HCT116 (cell line): ENCODE results near the gene C6orf132. TPM values are rescaled to one million over a fixed set of nuclear protein-coding genes. Genes with fewer than 3 reads are reported as not detected.
"Not testable (repeated sequence)": the region's sequence is repeated elsewhere in the genome, so short reads cannot be mapped to it uniquely, and the experiment has no call there.

Source experiments
- ATAC-seq: fragments of 200-7000 bp; cut with Tn5 transposase; 2 replicates; pipeline ENCODE4 v1.9.1; 2020; ENCODE audit warnings: mild to moderate bottlenecking, moderate library complexity
- BruUV-seq: library from RNA; stranded (reverse); fragments of 400-500 nt; replicated peaks from 2 replicates; lab custom pipeline; 2021; lab: Mats Ljungman, UMichigan
- CTCF ChIA-PET: fragments of 300-600 bp; sonication (Branson Sonifier 250); formaldehyde crosslinking; loops from one replicate; lab custom pipeline; 2021; ENCODE audit warnings: antibody characterized with exemption; lab: Charles Lee
- POLR2A ChIA-PET: fragments of 300-600, 350-600 bp; sonication (Branson Sonifier 250); formaldehyde crosslinking; loops from one replicate; lab custom pipeline; 2021; ENCODE audit warnings: antibody characterized with exemption; lab: Charles Lee
- RAD21 ChIA-PET, 2 experiments: fragments of 300-600 bp; sonication (Branson Sonifier 250); formaldehyde crosslinking; loops; one replicate each; lab custom pipeline; 2023; ENCODE audit warnings: low total read pairs in 2 of 2; ENCODE audit not compliant: uncharacterized antibody in 2 of 2, unreplicated experiment in 2 of 2, low non-redundant PET in 1 of 2; lab: Charles Lee
- DNase-seq: peaks from one replicate; pipeline ENCODE4 v3.0.0-alpha.2; 2010; ENCODE audit warnings: low read depth, low spot score
- H2AFZ ChIP-seq: fragments of 200-600 bp; shearing (Covaris generic), sonication (generic); 2 replicates; pipeline ENCODE4 v1.6.1; 2017; ENCODE audit warnings: low read depth, mixed run types, mixed read lengths, antibody characterized with exemption, low read length; ENCODE audit not compliant: poor library complexity, severe bottlenecking
- H3K27ac ChIP-seq: 2 replicates; pipeline ENCODE4 v1.5.1; 2012; ENCODE audit warnings: low read depth, low read length
- H3K27me3 ChIP-seq: fragments of 200-600 bp; sonication (generic); 2 replicates; pipeline ENCODE4 v1.6.1; 2016; ENCODE audit warnings: mixed run types, low read length, mixed read lengths; ENCODE audit not compliant: insufficient read depth
- H3K36me3 ChIP-seq, 2 experiments: fragments of 200-500 bp in 1 of 2; fragments of 200-600 bp in 1 of 2; sonication (Bioruptor generic) in 1 of 2; sonication (generic) in 1 of 2; 2 replicates each; pipeline versions ENCODE4 v1.5.1 to v1.6.1; 2014 to 2016; ENCODE audit warnings: low read length in 2 of 2, inconsistent platforms in 1 of 2, mixed read lengths in 1 of 2, mixed run types in 1 of 2; ENCODE audit not compliant: insufficient read depth in 2 of 2, control insufficient read depth in 1 of 2
- H3K4me1 ChIP-seq, 2 experiments: fragments of 200-600 bp in 1 of 2; sonication (generic) in 1 of 2; 2 replicates each; pipeline versions ENCODE4 v1.5.1 to v1.6.1; 2012 to 2017; ENCODE audit warnings: low read length in 2 of 2, inconsistent platforms in 1 of 2, mild to moderate bottlenecking in 1 of 2, mixed read lengths in 1 of 2, mixed run types in 1 of 2, moderate library complexity in 1 of 2; ENCODE audit not compliant: insufficient read depth in 2 of 2, control insufficient read depth in 1 of 2
- H3K4me2 ChIP-seq: fragments of 200-600 bp; sonication (generic); 2 replicates; pipeline ENCODE4 v1.6.1; 2017; ENCODE audit warnings: mixed run types, low read length, mixed read lengths
- H3K4me3 ChIP-seq, 2 experiments: fragments of 200-600 bp in 1 of 2; sonication (generic) in 1 of 2; replicated peaks in 1 of 2; 2 replicates each; pipeline ENCODE4 v1.5.1; 2011 to 2016; ENCODE audit warnings: low read length in 2 of 2, control low read depth in 1 of 2, low read depth in 1 of 2, mild to moderate bottlenecking in 1 of 2, mixed read lengths in 1 of 2, mixed run types in 1 of 2
- H3K79me2 ChIP-seq: fragments of 200-600 bp; sonication (generic); 2 replicates; pipeline ENCODE4 v1.6.1; 2017; ENCODE audit warnings: mild to moderate bottlenecking, mixed run types, low read length, moderate library complexity, mixed read lengths; ENCODE audit not compliant: insufficient read depth
- H3K9ac ChIP-seq: fragments of 200-600 bp; sonication (generic); 2 replicates; pipeline ENCODE4 v1.6.1; 2016; ENCODE audit warnings: low read length, mixed read lengths
- H3K9me2 ChIP-seq: fragments of 200-600 bp; sonication (generic), shearing (Covaris generic); 2 replicates; pipeline ENCODE4 v1.6.1; 2017; ENCODE audit warnings: mixed run types, mild to moderate bottlenecking, moderate library complexity; ENCODE audit not compliant: insufficient read depth
- H3K9me3 ChIP-seq, 2 experiments: fragments of 200-500 bp in 1 of 2; fragments of 200-600 bp in 1 of 2; sonication (Bioruptor generic) in 1 of 2; sonication (generic) in 1 of 2; 2 replicates each; pipeline ENCODE4 v1.6.1; 2014 to 2017; ENCODE audit warnings: low read length in 2 of 2, mixed read lengths in 2 of 2, inconsistent platforms in 1 of 2, low read depth in 1 of 2, mild to moderate bottlenecking in 1 of 2, mixed run types in 1 of 2, moderate library complexity in 1 of 2; ENCODE audit not compliant: control insufficient read depth in 1 of 2, insufficient read depth in 1 of 2
- H4K20me1 ChIP-seq: fragments of 200-600 bp; sonication (generic), shearing (Covaris generic); 2 replicates; pipeline ENCODE4 v1.6.1; 2017; ENCODE audit warnings: mixed run types, mild to moderate bottlenecking, moderate library complexity; ENCODE audit not compliant: insufficient read depth
- POLR2AphosphoS5 ChIP-seq: IDR thresholded peaks from 2 replicates; pipeline ENCODE4 v1.6.1; 2011; ENCODE audit warnings: mild to moderate bottlenecking, low read depth, low read length, moderate library complexity
- RAD21 ChIP-seq: IDR thresholded peaks from 2 replicates; pipeline ENCODE4 v1.6.1; 2012; ENCODE audit warnings: low read depth, mild to moderate bottlenecking
- SRF ChIP-seq: IDR thresholded peaks from 2 replicates; pipeline ENCODE4 v1.6.1; 2012; ENCODE audit warnings: low read depth
- ZNF274 ChIP-seq: fragments of 200-500 bp; sonication (Bioruptor generic); IDR thresholded peaks from 2 replicates; pipeline ENCODE4 v1.6.1; 2014; ENCODE audit warnings: mild to moderate bottlenecking, low read depth, low read length, inconsistent platforms
- intact Hi-C: fragments of 100-400 bp; cut with micrococcal nuclease; formaldehyde crosslinking; loops from 2 replicates; pipeline ENCODE4 v1.10.0; 2022
- total RNA-seq: library from RNA; stranded (reverse); gene quantifications from one replicate; pipeline ENCODE4 v1.2.1, GENCODE V29; 2021; ENCODE audit not compliant: unreplicated experiment

The C6orf132 gene
- total RNA-seq, 1 experiment from 2014 or later, result 18.9 TPM

DNA sequence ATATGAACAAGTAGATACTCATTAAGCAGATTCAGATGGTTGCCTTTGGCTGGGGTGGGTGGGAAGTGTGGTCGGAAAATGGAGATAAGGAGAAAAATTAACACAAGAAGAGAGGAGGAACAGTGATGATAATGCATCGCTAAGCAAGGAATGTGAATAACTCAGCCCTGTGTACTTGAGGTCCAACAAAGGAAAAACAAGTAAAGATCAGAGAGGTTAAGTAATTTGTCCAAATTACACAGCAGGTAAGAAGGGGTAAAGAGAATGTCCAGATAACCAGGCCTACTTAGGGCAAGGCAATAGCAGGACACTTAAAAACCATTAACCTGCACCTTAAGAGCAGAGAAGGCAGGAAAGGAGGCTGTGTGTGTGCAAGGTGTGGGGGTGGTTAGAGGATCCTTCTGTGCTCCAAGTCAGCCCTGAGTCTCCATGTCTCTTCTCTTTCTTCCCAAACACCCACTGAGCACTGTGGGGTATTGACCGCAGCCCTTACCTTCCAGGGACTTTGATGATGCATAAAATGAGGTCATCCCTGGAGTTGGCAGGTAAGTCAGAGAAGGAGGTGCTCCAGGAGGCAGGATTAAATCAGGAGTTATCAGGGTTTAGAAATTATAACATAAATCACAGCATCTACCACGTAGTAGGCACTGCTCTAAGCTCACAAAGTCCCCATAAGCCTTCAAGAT is 10.3 kb upstream of the C6orf132 start:
- H3K27ac ChIP-seq, H3K36me3 ChIP-seq, H3K9ac ChIP-seq, intact Hi-C loops, H3K4me1 ChIP-seq, POLR2A ChIA-PET, RAD21 ChIA-PET, H3K27me3 ChIP-seq, H2AFZ ChIP-seq, H3K9me3 ChIP-seq, H3K4me3 ChIP-seq, H4K20me1 ChIP-seq, H3K79me2 ChIP-seq, BruUV-seq, H3K9me2 ChIP-seq, H3K4me2 ChIP-seq, CTCF ChIA-PET, DNase-seq, ATAC-seq: not testable (repeated sequence)

DNA sequence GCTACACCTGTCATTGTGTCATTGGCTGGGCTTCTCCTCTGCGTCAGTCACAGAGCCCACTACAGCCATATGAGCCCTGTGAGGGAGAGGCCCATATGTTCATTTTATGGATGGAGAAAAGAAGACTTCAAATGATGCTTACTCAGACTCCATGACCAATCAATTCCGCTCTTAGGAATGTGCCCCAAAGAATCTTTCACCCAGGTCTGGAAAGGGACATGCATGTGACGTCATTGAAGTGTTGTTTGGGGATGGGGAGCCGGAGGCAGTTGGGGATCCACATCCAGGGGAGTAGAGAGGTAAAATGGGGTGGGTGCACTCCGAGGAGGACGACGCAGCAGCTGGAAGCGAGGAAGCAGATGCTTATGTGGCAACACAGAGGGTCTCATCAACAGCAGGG is 9.6 kb upstream of the C6orf132 start:
- H3K4me3 ChIP-seq, result no peak overlapping the region
- H3K4me2 ChIP-seq, result no peak overlapping the region
- no peaks in the 10 kb centered on the region for H3K27me3 ChIP-seq
- POLR2A ChIA-PET, result no interaction called here
- no peak for DNase-seq
- no peaks in the 10 kb centered on the region for H3K79me2 ChIP-seq
- H3K9me3 ChIP-seq, result no peaks in the 10 kb centered on the region
- CTCF ChIA-PET, result no interaction called here
- no peaks in the 10 kb centered on the region for H3K9me2 ChIP-seq
- intact Hi-C loops, result no loop called here
- H3K4me1 ChIP-seq, result peaks cover 0 to 2% of the 10 kb centered on the region in 2 experiments; a peak in 2 of 4 replicates
- H4K20me1 ChIP-seq, result no peaks in the 10 kb centered on the region
- BruUV-seq, result no TSS peak
- TF ChIP-seq RAD21 (no peak), POLR2AphosphoS5 (no peak), ZNF274 (no peak), SRF (no peak)
- no peak overlapping the region for H2AFZ ChIP-seq
- no peaks in the 10 kb centered on the region for H3K36me3 ChIP-seq
- RAD21 ChIA-PET, result no interaction called here
- no peak overlapping the region for H3K27ac ChIP-seq
- H3K9ac ChIP-seq, result no peak overlapping the region
- ATAC-seq, result no peak
